BLaER1 treated with 17β-estradiol and CSF1 and Interleukin-3, amounts not matched to agents 10 nM and 100 nM (cell line): ENCODE measurements around the gene COMMD3.

ENCODE experiments used
- H3K27ac ChIP-seq, 11 experiments: shearing (Covaris generic); formaldehyde crosslinking; 2 replicates each; pipeline ENCODE4 v1.8.1; 2022
- H3K27me3 ChIP-seq, 11 experiments: shearing (Covaris generic); formaldehyde crosslinking; 2 replicates each; pipeline ENCODE4 v1.8.1; 2022
- H3K36me3 ChIP-seq, 11 experiments: shearing (Covaris generic); formaldehyde crosslinking; 2 replicates each; pipeline ENCODE4 v1.8.1; 2022
- H3K4me1 ChIP-seq, 10 experiments: shearing (Covaris generic); formaldehyde crosslinking; 2 replicates each; pipeline ENCODE4 v1.8.1; 2022
- H3K4me2 ChIP-seq, 11 experiments: shearing (Covaris generic); formaldehyde crosslinking; 2 replicates each; pipeline ENCODE4 v1.8.1; 2022
- H3K4me3 ChIP-seq, 10 experiments: shearing (Covaris generic); formaldehyde crosslinking; 2 replicates each; pipeline ENCODE4 v1.8.1; 2022
- H3K9ac ChIP-seq, 11 experiments: shearing (Covaris generic); formaldehyde crosslinking; 2 replicates each; pipeline ENCODE4 v1.8.1; 2022
- H3K9me3 ChIP-seq, 11 experiments: shearing (Covaris generic); formaldehyde crosslinking; replicated peaks in 1 of 11; 2 replicates each; pipeline ENCODE4 v1.8.1; 2022
- H4K20me1 ChIP-seq, 11 experiments: shearing (Covaris generic); formaldehyde crosslinking; 2 replicates each; pipeline ENCODE4 v1.8.1; 2022
- Cebpa-rat ChIP-seq, 11 experiments: shearing (Covaris generic); IDR thresholded peaks; 2 replicates each; pipeline ENCODE4 v1.8.1; 2022

Gene COMMD3

DNA sequence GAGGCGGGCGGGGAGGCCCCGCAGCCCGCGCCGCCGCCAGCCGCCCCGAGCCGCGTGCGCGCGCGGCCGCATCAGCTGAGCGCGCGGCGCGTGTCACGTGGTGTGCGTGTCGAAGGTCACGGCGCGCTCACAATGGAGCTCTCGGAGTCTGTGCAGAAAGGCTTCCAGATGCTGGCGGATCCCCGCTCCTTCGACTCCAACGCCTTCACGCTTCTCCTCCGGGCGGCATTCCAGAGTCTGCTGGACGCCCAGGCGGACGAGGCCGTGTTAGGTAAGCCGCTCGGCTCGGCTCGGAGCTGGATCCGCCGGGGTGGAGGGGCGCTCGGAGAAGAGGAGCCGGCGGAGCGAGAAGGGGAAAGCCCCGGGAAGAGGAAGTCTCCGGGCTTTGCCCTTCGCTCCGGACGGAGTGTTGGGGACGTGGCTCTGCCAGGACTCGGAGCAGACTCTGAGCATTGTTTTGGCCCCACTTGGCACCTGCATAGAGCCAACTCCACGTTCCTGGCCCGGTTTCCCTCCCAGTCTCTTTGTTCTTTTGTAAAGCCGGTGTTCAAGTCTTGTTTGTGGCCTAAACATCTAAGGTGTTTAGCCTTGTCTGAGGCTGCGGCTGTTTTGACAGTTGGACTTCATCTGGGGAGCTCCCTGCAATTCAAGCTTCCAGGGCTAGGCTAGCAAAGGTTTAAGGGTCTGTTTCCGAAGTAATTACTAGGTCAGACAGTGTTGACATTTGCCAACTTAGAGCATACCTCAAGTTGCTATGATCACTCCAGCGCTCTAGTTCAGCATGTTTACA lies at the start of gene COMMD3:
COMMD3 (plus strand) TSS at position 103 of the 790 bp plus-strand sequence; CDS start at position 133, 30 bp downstream.
- H3K4me1 ChIP-seq: peaks cover 0 to 18% (median 7%) of the 10 kb centered on the region in 10 experiments; a peak in 9 of 20 replicates
- peaks cover 0 to 59% (median 19%) of the 10 kb centered on the region in 11 experiments; a peak in 14 of 22 replicates for H4K20me1 ChIP-seq
- peaks cover 91 to 99% (median 98%) of the 10 kb centered on the region in 11 experiments for H3K27me3 ChIP-seq
- H3K4me3 ChIP-seq: peak within 1 kb of the TSS; percentile 61 to 79 (median 70)
- TF ChIP-seq Cebpa-rat (IDR thresholded peaks at IDR 0.05): no peak
- no peaks in the 10 kb centered on the region for H3K9me3 ChIP-seq
- peak within 1 kb of the TSS; percentile 86 to 95 (median 88) for H3K9ac ChIP-seq
- peak within 1 kb of the TSS; percentile 62 to 92 (median 85) for H3K4me2 ChIP-seq
- H3K36me3 ChIP-seq: no peaks in the 10 kb centered on the region
- H3K27ac ChIP-seq: peak within 1 kb of the TSS; percentile 80 to 92 (median 90)

DNA sequence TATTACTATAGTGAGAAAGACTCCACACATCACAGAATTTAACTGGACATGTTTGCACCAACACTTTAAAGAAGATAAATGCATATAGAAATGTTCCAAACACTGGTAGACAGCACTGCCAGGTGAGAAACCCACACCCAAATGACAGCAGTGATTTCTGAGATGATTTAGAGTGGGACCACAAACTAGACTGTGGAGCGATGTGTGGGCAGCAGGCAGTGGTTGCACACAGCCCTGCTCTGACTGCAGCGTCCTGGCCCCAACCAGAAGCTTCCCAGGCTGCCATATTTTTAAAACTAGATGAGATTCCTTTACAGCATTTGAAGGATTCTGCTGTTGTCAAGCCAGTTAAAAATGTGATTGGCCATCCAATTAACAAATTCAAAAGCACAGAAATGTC lies 47.7 kb upstream of the COMMD3 start:
- Histone ChIP-seq H3K9me3 (peaks cover 0 to 9% (median 0%) of the 10 kb centered on the region in 11 experiments; a peak in 2 of 22 replicates), H3K4me1 (no peaks in the 10 kb centered on the region), H3K9ac (no peak overlapping the region), H3K27me3 (no peaks in the 10 kb centered on the region), H3K36me3 (no peaks in the 10 kb centered on the region), H4K20me1 (no peaks in the 10 kb centered on the region), H3K4me3 (no peak overlapping the region), H3K4me2 (no peak overlapping the region), H3K27ac (no peak overlapping the region)
- no peak for TF ChIP-seq Cebpa-rat (IDR thresholded peaks at IDR 0.05)

DNA sequence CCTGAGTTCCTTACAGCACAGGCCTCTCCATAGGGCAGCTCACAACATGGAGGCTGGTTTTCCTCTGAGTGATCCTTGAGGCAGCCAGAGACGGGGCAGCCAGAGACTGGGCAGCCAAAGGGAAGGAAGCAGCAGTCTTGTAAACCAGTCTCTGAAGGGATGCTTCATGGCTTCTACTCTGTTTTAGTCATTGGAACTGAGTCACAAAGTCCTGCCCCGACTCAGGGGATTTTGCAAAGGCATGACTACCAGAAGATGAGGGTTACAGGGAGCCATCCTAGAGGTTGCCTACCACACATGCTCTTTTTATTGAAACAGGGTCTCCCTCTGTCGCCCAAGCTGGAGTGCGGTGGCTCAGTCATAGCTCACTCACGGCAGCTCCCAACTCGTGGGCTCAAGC lies 44.4 kb upstream of the COMMD3 start:
- Histone ChIP-seq H3K9ac (no peak overlapping the region), H3K27me3 (no peaks in the 10 kb centered on the region), H4K20me1 (no peaks in the 10 kb centered on the region), H3K9me3 (no peaks in the 10 kb centered on the region), H3K4me2 (no peak overlapping the region), H3K36me3 (no peaks in the 10 kb centered on the region), H3K27ac (no peak overlapping the region), H3K4me1 (no peaks in the 10 kb centered on the region), H3K4me3 (no peak overlapping the region)
- TF ChIP-seq Cebpa-rat (IDR thresholded peaks at IDR 0.05): no peak

DNA sequence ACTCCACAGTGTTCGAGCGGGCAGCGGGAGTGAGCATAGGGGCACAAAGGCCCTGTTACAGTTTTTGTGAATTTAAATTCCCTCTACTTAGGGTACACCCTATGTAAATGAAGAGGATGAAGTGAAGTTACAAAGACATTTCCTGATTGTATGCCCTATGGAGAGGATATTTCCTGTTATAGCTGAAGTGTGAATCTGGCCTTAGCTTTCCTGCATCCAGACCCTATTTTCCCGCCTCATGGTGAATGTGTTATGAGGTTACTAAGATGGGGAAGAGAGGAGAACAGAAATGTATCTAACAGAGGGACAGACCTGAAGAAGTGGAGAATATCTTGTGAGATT lies 37.8 kb upstream of the COMMD3 start:
- no peaks in the 10 kb centered on the region for H3K4me1 ChIP-seq
- H3K4me3 ChIP-seq: no peak overlapping the region
- no peaks in the 10 kb centered on the region for H3K9me3 ChIP-seq
- no peak overlapping the region for H3K4me2 ChIP-seq
- TF ChIP-seq Cebpa-rat (IDR thresholded peaks at IDR 0.05): no peak
- no peak overlapping the region for H3K9ac ChIP-seq
- no peaks in the 10 kb centered on the region for H3K27me3 ChIP-seq
- no peaks in the 10 kb centered on the region for H3K36me3 ChIP-seq
- H3K27ac ChIP-seq: no peak overlapping the region
- no peaks in the 10 kb centered on the region for H4K20me1 ChIP-seq

DNA sequence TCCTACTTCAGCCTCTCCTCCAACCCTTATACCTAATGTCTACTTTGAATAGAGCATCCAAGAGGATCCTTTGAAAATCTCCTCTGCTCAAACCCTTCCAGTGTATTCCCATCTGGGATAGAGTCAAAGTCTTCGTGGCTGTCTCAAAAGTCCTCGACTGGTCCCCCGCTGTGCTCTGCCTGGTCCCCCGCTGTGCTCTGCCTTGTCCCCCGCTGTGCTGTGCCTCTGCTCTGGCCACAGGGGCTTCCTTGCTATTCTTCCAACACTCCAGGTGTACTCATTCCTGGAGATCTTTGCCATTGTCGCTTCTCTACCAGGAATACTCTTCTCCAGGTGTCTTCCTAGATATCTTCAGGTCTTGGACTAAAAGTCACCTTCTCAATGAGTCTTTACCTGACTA lies 36.1 kb upstream of the COMMD3 start:
- Histone ChIP-seq H3K4me2 (no peak overlapping the region), H3K4me3 (no peak overlapping the region), H3K27ac (no peak overlapping the region), H3K9ac (no peak overlapping the region), H3K4me1 (no peaks in the 10 kb centered on the region), H3K9me3 (no peaks in the 10 kb centered on the region), H4K20me1 (no peaks in the 10 kb centered on the region), H3K27me3 (no peaks in the 10 kb centered on the region), H3K36me3 (no peaks in the 10 kb centered on the region)
- no peak for TF ChIP-seq Cebpa-rat (IDR thresholded peaks at IDR 0.05)

DNA sequence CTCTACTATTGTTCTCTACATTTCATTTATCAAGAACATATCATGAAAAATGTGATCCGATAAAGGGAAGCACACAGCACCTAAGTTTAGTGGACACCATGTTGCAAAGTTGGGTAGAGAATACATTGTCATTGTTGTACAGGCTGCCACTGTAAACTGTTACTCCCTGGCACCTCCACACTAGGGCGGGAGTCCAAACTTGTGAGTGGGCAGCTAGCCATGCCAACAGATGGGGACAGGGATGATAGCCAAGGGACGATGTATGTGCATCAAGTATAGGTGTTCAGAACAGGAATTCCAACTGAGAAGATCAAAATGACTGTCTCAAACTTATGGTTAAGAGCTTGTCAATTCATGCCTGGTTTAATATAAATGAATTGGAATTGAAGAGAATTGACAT lies 31.1 kb upstream of the COMMD3 start:
- Histone ChIP-seq H4K20me1 (no peaks in the 10 kb centered on the region), H3K27ac (no peak overlapping the region), H3K4me1 (no peaks in the 10 kb centered on the region), H3K27me3 (no peaks in the 10 kb centered on the region), H3K9me3 (peaks cover 0 to 12% (median 0%) of the 10 kb centered on the region in 11 experiments; a peak in 4 of 22 replicates), H3K36me3 (no peaks in the 10 kb centered on the region), H3K4me2 (no peak overlapping the region), H3K9ac (no peak overlapping the region), H3K4me3 (no peak overlapping the region)
- no peak for TF ChIP-seq Cebpa-rat (IDR thresholded peaks at IDR 0.05)

DNA sequence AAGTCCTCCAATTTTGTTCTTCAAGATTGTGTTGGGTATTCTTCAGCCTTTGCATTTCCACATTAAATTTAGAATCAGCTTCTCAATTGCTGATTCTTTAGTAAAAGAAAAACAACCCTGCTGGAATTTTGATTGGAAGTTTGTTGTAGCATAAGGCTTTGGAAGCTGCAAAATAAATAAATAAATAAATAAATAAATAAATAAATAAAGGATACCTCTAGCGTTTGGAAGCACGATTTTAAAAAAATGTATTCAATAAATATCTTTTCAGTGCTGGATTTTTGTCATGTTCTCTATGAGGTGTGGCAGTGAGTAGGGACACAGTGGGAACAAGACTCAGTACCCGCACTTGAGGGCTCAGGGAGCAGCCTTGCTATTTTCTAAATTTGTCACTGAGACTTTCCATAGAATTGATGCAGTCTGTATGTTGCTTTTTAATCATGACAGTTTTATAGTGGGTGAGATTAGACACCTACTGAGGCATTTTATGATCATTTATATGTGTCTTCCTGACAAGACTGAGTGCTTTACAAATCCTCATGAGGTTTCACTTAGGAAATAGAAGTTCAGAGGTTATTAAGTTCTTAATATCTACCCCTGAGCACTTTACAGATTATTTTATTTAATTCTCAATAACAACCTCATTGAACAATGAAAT lies 22.3 kb upstream of the COMMD3 start:
- H3K4me2 ChIP-seq: no peak overlapping the region
- no peak overlapping the region for H3K27ac ChIP-seq
- no peaks in the 10 kb centered on the region for H3K36me3 ChIP-seq
- no peaks in the 10 kb centered on the region for H3K4me1 ChIP-seq
- TF ChIP-seq Cebpa-rat (IDR thresholded peaks at IDR 0.05): no peak
- no peaks in the 10 kb centered on the region for H3K27me3 ChIP-seq
- H3K9me3 ChIP-seq: peaks cover 0 to 22% (median 0%) of the 10 kb centered on the region in 11 experiments; a peak in 6 of 22 replicates
- H4K20me1 ChIP-seq: no peaks in the 10 kb centered on the region
- no peak overlapping the region for H3K9ac ChIP-seq
- no peak overlapping the region for H3K4me3 ChIP-seq

DNA sequence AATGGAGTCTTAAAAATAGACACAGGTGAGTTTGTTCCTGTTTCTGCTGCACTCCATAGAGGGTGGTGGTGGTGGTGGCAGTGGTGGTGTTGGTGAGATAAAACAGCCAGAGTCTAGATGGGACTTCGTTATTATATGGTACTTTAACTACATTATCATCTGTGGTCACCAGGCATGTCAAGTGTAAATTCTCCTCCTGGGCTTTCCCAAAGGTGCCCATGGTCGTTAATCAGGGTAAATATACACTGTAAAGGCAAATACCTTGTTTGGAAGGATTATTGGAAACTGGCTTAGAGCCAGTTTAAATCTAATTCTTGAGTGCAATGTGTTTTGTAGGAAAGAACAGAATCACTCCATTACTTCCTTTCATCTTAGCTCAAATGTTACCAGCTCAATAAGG lies 21.5 kb upstream of the COMMD3 start:
- peaks cover 0 to 15% (median 0%) of the 10 kb centered on the region in 11 experiments; a peak in 6 of 22 replicates for H3K9me3 ChIP-seq
- H3K27me3 ChIP-seq: no peaks in the 10 kb centered on the region
- no peaks in the 10 kb centered on the region for H3K4me1 ChIP-seq
- no peaks in the 10 kb centered on the region for H4K20me1 ChIP-seq
- H3K4me3 ChIP-seq: no peak overlapping the region
- H3K9ac ChIP-seq: no peak overlapping the region
- H3K27ac ChIP-seq: no peak overlapping the region
- no peak overlapping the region for H3K4me2 ChIP-seq
- H3K36me3 ChIP-seq: no peaks in the 10 kb centered on the region
- no peak for TF ChIP-seq Cebpa-rat (IDR thresholded peaks at IDR 0.05)

DNA sequence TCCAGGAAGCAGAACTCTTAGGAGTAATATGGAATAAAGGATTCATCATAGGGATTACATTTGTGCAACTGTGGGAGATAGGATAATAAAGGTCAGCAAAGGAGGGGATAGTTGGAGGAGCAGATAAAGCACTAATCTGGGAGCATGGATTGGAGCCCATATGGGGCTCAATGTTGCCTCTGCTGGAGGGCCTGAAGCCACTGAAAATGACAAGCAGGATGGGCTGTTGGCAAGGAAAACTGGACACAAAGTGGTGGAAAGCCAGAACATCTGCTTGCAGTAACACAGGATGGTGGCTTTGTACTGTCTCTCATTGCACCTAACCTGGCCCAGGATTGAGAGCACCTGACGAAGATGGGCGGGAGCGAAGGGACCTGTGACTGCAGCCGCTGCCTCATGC lies 15.0 kb upstream of the COMMD3 start:
- no peak overlapping the region for H3K9ac ChIP-seq
- H3K4me1 ChIP-seq: no peaks in the 10 kb centered on the region
- no peak overlapping the region for H3K4me2 ChIP-seq
- H3K4me3 ChIP-seq: no peak overlapping the region
- H3K27ac ChIP-seq: no peak overlapping the region
- no peaks in the 10 kb centered on the region for H4K20me1 ChIP-seq
- no peak for TF ChIP-seq Cebpa-rat (IDR thresholded peaks at IDR 0.05)
- H3K27me3 ChIP-seq: peaks cover 0 to 4% (median 0%) of the 10 kb centered on the region in 11 experiments; a peak in 6 of 22 replicates
- no peaks in the 10 kb centered on the region for H3K36me3 ChIP-seq
- peaks cover 0 to 3% (median 0%) of the 10 kb centered on the region in 11 experiments; a peak in 2 of 22 replicates for H3K9me3 ChIP-seq
